ENCODE data around the gene CDK10. TPM values are rescaled to one million over a fixed set of nuclear protein-coding genes. Genes with fewer than 3 reads are reported as not detected.

CDK10 gene
- total RNA-seq, 1 experiment from 2014 or later = 42.3 TPM

DNA sequence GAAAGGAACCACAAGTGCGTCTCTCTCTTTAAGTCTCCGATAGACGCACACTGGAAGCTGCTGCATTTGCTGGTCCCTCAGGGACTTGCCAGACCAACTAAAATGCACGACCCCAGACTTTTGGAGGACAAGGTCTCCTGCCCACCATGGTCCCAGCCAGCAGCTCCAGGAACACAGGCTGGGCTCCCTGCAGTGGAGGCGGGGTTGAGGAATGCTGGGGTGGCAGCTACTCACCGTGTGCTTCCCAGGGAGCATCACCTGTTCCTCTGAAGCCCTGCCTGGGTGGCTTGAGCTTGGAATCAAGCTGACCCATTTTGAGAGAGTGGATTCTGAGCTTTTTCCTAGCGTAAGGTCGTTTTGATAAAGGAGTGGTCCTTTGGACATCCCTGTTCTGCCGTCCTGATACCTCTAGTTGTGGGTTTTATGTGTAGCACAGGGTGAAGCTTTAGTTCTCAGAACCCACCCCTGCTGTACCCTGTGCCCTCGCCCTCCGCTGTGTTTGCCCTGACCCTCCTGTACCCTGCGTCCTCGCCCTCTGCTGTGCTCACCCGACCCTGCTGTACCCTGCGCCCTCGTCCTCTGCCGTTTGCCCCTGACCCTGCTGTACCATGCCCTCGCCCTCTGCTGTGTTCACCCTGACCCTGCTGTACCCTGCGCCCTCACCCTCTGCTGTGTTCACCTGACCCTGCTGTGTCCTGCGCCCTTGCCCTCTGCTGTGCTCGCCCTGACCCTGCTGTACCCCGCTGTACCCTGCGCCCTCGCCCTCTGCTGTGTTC is 45.8 kb downstream of the CDK10 start:
- no peak for DNase-seq (ENCODE audit: extremely low read depth, low read depth)

DNA sequence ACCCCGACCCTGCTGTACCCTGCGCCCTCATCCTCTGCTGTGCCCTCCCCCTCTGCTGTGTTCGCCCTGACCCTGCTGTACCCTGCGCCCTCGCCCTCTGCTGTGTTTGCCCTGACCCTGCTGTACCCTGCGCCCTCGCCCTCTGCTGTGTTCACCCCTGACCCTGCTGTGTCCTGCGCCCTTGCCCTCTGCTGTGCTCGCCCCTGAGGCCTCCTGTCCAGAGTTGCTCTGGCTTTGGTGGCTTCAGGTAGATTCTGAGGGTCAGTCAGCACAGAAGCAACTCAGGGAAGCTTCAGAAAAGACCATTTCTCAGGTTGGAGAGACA is 46.4 kb downstream of the CDK10 start:
- no peak for DNase-seq (ENCODE audit: extremely low read depth, low read depth)

DNA sequence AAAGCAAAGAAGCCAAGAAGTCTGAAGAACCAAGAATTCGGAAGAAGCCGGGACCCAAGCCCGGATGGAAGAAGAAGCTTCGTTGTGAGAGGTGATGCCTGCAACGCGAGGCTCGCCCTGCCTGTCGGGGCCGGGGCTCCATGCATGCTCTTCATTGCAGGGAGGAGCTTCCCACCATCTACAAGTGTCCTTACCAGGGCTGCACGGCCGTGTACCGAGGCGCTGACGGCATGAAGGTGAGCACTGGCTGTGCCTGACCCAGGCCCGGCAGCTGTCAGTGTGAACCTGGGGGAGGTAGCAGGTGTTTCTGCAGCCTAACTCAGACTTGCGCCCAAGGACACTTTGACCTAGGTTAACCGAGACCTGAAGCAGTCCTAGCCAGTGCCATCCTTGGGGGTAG is 46.8 kb downstream of the CDK10 start:
- no peak for DNase-seq (ENCODE audit: extremely low read depth, low read depth)

DNA sequence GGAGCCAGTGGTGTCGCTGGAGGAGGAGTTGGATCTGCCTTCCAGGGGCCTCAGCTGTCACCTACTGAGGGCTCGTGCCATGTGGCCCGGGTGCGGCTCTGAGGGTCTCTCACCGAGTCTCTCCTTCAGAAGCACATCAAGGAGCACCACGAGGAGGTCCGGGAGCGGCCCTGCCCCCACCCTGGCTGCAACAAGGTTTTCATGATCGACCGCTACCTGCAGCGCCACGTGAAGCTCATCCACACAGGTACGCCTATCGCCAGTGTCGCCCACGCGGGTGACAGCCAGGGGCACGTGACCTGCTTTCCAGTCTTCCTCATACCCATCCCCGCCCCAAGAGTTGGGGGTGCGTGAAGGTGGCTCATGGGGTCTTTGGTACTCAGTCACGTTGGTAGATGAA is 47.3 kb downstream of the CDK10 start:
- no peak for DNase-seq (ENCODE audit: extremely low read depth, low read depth)

DNA sequence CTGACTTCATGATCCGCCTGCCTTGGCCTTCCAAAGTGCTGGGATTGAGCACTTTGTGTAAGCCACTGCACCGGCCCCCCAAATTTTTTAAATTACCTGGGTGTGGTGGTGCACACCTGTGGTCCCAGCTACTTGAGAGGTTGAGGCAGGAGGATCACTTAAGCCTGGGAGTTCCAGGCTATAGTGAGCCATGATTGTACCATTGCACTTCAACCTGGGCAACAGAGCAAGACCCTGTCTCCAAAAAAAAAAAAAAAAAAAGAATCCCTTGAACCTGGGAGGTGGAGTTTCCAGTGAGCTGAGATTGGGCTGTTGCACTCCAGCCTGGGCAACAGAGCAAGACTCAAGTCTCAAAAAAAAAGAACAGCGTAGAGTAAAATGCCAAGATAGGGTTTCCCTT is 50.1 kb downstream of the CDK10 start:
- no peak for DNase-seq (ENCODE audit: extremely low read depth, low read depth)

DNA sequence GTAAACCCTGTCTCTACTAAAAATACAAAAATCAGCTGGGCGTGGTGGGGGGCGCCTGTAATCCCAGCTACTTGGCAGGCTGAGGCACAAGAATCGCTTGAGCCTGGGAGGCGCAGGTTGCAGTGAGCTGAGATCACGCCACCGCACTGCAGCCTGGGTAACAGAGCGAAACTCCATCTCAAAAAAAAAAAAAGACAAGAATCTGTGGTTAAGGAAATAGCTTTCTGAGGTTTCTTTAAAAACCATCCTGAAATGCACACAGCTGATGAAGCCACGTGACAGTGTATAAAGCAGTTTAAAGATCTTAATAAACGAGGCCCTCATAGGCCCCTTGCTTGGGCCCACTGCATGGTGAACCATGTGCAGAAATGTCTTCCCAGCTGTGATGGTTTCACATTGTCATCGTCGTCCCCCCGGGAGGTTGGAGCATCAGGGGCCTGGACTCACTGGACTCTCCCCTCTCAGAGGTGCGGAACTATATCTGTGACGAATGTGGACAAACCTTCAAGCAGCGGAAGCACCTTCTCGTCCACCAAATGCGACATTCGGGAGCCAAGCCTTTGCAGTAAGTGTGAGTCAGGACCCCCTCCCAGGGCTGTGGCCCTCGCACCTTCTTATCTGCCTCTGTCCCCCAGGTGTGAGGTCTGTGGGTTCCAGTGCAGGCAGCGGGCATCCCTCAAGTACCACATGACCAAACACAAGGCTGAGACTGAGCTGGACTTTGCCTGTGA is 51.0 kb downstream of the CDK10 start:
- no peak for DNase-seq (ENCODE audit: extremely low read depth, low read depth)

DNA sequence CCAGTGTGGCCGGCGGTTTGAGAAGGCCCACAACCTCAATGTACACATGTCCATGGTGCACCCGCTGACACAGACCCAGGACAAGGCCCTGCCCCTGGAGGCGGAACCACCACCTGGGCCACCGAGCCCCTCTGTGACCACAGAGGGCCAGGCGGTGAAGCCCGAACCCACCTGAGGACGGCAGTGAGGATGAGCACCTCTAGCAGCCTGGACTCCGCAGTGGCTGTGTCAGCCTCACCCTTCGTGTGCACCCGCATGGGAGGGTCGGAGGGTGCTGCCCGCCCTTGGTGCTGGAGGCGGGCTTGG is 51.5 kb downstream of the CDK10 start:
- no peak for DNase-seq (ENCODE audit: extremely low read depth, low read depth)

DNA sequence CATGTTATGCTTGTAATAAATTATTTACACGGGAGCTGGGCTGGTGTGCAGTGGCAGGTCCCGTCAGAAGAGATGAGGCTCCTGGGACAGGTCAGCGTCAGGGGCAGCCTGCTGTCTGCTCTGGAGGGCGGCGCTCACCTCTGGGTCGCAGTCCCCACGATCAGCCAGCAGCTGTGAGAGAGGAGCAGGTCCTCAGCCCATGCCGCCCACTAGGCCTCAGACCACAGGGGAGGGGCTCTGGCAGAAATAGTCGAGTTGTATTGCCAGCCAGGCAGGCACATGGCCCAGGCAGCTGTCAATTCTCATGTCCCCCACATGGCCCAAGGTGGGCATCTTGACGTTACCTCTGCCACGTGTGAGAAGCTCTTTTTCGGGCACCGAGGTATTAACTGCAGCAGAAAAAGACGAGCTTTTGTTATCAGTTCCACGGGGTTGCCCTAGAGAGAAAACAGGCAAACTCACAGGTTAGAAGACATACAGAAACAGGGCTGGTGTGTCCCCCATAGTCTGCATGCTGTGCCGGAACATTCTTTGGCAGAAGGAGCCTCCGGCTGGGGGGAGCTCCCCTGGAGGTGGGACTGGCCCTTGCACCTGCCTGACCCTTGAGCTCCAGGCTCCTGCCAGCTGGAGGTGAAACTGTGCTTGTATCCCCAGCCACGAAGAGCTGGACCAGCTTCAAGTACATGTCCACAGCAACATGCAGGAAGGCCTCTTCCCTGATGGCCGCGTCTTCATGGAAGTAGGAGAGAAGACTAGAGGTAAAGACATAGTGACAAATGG is 52.2 kb downstream of the CDK10 start:
- DNase-seq (ENCODE audit: extremely low read depth, low read depth) = no peak

DNA sequence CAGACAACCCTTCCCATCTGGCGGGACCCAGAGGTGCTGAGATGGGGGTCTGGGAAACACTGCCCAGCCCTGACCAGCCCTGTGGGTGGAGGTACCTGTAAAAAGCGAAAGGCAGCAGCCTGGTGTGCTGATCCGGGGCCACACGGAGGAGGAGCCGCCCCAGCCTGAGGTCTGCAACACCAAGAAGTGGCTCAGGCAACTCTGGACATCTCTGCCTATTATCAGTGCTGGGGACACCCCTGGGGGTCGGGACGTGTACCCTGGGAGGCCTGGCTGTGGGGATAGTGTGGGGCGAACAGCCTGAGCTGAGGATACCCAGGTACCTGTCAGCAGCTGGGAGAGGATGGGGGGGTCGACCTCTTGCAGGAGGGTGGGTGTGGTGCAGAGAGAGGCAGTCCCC is 52.9 kb downstream of the CDK10 start:
- DNase-seq (ENCODE audit: extremely low read depth, low read depth) = no peak

DNA sequence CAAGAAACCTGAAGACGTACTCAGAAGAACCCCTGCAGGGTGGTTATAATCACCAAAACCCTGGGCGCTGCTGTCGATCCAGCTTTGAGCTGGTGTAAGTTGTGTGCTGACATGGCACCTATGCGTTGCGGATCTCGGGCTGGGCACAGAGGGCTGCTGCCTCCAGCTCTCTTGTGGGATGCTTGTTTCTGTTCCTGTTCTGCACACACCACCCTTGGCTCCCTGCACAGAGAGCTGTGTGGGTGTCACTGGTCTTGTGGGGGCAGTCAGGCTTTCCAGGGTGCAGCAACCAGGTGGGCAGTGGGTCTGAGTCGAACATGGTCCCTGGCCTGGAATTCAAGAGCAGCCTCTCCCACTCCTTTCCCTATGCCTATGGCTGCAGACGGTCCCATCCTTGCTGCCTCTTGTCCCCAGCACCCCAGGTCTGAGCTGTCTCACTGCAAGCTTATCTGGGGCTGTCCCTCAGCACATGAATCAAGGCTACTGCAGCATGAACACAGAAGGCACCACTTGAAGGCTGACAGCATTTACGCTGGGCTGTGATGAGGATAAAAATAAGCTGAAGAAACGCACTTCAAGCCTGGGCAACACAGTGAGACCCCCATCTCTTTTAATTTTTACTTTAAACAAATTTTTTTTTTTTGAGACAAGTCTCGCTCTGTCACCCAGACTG is 55.0 kb downstream of the CDK10 start:
- no peak for DNase-seq (ENCODE audit: extremely low read depth, low read depth)

DNA sequence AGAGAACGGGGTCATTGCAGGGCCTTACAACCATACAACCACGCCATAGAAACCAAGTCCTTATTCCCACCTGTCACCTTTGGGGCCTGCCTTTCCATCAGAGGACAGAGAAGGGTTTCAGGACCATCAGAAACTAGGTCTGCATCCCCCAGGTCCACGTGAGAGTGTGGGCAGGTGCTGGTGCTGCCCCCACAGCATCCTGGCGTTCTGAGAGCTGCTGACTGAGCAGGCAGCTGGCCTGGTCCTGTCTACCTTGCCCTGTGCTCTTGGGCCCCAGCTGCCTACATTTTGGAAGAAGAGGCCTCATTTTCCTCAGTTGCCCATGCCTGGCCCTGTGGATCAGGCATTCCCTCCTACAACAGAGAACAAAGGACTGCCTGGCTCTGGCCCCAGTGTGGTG is 56.5 kb downstream of the CDK10 start:
- no peak for DNase-seq (ENCODE audit: extremely low read depth, low read depth)

DNA sequence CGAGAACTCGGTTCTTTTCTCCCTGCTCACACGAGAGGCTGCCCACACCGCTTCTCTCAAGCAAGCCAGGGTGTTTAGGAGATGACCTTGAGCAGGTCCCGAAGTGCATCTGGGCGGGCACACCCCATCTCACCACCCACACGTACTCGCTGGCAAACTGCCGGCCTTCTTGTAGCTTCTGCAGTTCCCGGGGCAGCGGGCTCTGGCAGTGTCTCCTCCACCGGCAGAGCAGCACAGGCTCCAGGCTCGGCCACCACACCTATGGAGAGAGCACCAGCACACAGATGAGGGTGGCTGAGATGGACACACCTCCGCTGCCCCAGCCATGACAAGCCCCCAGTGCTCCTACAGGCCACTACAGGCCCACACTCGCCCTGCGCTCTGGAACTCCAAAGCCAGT is 58.3 kb downstream of the CDK10 start:
- DNase-seq (ENCODE audit: extremely low read depth, low read depth) = no peak

Other genes with a start within 250 kb of the CDK10 start
- 49.2 and 56.1 TPM in 2 replicates for gene ANKRD11, start 196.1 kb upstream of the CDK10 start, total RNA-seq (2014; rRNA removed; shearing (Covaris generic))
- gene SPG7, start 178.3 kb upstream of the CDK10 start, total RNA-seq (2014; rRNA removed; shearing (Covaris generic)) = 68.3 and 94.2 TPM in 2 replicates
- gene RPL13, start 126.0 kb upstream of the CDK10 start, total RNA-seq (2014; rRNA removed; shearing (Covaris generic)) = 6,150 and 6,947 TPM in 2 replicates
- gene CPNE7, start 110.9 kb upstream of the CDK10 start, total RNA-seq (2014; rRNA removed; shearing (Covaris generic)) = 38.5 and 43.1 TPM in 2 replicates
- 0.17 TPM in 1 of 2 replicates, not detected in the other for gene DPEP1, start 73.0 kb upstream of the CDK10 start, total RNA-seq (2014; rRNA removed; shearing (Covaris generic))
- 47.8 and 51.3 TPM in 2 replicates for gene CHMP1A, start 29.0 kb upstream of the CDK10 start, total RNA-seq (2014; rRNA removed; shearing (Covaris generic))
- gene SPATA33, start 28.9 kb upstream of the CDK10 start, total RNA-seq (2014; rRNA removed; shearing (Covaris generic)) = 4.0 and 4.8 TPM in 2 replicates
- gene SPATA2L, start 15.0 kb downstream of the CDK10 start, total RNA-seq (2014; rRNA removed; shearing (Covaris generic)) = 14.4 and 14.9 TPM in 2 replicates
- 5.7 and 6.3 TPM in 2 replicates for gene VPS9D1, start 34.2 kb downstream of the CDK10 start, total RNA-seq (2014; rRNA removed; shearing (Covaris generic))
- 15.5 and 18.0 TPM in 2 replicates for gene ZNF276, start 34.8 kb downstream of the CDK10 start, total RNA-seq (2014; rRNA removed; shearing (Covaris generic))
- gene FANCA, start 130.0 kb downstream of the CDK10 start, total RNA-seq (2014; rRNA removed; shearing (Covaris generic)) = 22.6 and 32.5 TPM in 2 replicates
- 29.1 and 34.1 TPM in 2 replicates for gene SPIRE2, start 141.8 kb downstream of the CDK10 start, total RNA-seq (2014; rRNA removed; shearing (Covaris generic))
- 70.3 and 71.4 TPM in 2 replicates for gene TCF25, start 186.9 kb downstream of the CDK10 start, total RNA-seq (2014; rRNA removed; shearing (Covaris generic))
- 8.1 and 9.4 TPM in 2 replicates for gene MC1R, start 232.2 kb downstream of the CDK10 start, total RNA-seq (2014; rRNA removed; shearing (Covaris generic))
- gene TUBB3, start 236.7 kb downstream of the CDK10 start, total RNA-seq (2014; rRNA removed; shearing (Covaris generic)) = 68.3 and 75.9 TPM in 2 replicates